GM18867 (cell line): ENCODE results near the gene TRPM2.

Source experiments
- ATAC-seq: cut with Tn5 transposase; IDR thresholded peaks from one replicate; pipeline ENCODE4 v1.9.1; 2021; ENCODE audit warnings: mild to moderate bottlenecking, moderate library complexity; ENCODE audit not compliant: unreplicated experiment

TRPM2 gene

DNA sequence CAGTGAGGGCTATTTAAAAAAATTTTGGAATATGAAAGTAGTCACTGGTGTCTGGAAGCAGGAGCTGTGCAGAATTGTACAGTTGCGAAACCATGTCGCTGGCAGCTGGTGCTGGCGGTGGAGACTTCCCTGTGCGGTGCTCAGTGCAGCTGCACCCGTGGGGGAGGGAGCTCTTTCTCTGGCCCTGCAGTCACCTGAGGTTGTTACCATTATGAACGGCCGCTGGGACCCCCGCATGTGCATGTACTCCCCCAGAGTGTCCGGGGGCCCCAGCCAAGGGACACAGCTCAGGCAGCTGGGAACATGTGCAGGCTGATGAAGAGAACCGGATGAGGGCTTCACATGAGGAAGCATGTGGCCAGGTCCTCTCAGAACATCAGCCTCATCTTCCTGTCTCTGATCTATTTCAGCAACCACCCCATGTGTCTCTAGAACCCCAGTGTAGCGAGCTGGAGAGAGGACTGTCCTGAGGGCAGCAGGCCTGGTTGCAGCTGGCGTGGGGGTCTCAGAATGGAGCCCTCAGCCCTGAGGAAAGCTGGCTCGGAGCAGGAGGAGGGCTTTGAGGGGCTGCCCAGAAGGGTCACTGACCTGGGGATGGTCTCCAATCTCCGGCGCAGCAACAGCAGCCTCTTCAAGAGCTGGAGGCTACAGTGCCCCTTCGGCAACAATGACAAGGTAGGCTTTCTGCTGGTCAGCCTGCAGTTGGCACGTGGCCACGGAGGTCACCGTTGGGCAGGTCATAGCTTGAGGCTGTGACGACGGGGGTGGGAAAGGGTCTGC lies at the start of gene TRPM2:
TSS of gene TRPM2 (plus strand) at position 431 of the 780 bp plus-strand sequence. CDS start at position 511, 80 bp downstream.
- no peak for ATAC-seq

DNA sequence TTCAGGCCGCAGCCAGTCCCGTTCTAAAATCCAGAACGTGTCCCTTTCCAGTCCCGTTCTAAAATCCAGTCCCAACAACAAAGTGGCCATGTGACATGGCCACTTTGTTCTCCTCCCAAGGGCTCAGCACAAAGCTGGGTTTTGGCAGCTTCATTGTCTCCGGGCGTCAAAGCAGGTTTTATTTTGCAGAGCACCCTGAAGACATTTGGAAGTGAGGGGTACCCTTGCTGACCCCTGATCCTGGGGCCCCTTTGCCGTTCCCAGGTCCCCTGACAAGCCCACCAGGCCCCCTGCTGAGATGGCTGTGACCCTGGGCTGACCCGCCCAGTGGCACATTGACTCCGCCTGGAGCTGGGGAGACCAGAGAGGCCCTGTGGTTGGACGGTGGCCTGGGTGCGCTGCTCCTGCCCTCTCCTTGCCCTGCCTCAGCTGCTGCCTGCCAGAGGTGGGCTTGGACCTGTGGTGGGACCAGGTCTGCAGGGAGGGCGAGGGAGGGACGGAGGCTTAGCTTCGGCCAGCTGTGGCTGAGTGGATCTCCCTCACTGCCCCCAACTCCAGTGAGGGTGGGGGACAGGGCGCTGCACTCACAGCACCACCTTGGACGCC lies 49.3 kb upstream of the TRPM2 start:
- ATAC-seq: no peak

DNA sequence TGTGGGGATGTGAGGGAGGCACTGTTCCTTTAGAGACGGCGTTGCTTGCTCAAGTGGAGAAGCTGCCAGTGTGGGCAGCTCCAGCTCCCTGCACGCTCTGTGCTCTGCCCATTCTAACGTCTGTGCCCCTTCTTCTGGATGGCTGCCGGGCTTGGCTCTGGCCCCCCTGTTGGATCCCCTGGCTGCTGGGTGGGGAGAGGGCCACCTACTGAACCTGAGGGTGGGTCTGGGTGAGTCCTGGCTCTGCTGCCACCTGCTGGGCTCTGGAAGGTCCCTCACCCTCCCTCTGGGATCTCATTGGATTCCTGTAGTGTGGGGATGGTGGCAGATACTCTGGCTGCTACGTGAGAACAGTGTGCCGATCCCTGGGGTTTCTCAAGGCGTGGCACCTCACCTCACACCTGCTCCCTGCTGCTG lies 48.5 kb upstream of the TRPM2 start:
- no peak for ATAC-seq

- ATAC-seq: no peak
Observed at GRCh38 chr21:44305691-44306090, 47.7 kb upstream of the TRPM2 start.

DNA sequence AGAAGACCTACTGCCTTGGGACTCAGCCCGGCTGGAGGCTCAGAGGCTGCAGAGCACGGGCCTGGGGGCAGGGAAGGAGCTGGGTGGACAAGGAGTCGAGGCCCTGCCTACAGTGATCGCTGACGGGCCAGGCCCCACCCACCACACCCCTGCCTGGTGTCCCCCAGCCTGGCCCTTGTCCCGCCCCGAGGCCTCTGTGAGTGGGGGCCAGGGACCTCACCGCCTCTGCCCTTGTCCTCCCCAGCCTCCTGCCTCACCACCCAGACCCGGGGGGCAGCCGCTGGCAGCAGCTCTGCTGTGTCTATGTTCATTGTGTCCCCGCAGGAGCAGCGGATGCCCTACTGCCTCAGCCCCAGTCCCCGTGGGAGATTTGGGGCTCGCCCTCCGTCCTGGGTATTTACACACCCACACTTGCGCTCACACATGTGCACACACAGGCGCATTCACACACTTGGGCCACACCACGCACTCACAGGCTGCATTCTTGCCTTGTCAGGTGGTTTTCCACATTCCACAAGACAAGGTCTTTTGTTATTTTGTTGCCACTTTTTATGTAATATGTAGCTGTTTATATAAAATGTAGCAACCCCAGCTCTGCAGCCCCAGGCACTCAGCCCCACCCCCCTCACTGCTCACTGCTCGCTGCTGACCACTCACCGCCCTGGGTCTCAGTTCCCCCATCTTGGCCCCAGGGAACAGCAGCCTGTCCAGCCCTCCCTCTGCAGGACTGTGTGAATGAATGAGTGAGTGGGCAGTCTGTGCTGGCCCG lies 46.3 kb upstream of the TRPM2 start:
- ATAC-seq: no peak

GRCh38 chr21:44310628-44311507 lies 42.6 kb upstream of the TRPM2 start:
- ATAC-seq: no peak

DNA sequence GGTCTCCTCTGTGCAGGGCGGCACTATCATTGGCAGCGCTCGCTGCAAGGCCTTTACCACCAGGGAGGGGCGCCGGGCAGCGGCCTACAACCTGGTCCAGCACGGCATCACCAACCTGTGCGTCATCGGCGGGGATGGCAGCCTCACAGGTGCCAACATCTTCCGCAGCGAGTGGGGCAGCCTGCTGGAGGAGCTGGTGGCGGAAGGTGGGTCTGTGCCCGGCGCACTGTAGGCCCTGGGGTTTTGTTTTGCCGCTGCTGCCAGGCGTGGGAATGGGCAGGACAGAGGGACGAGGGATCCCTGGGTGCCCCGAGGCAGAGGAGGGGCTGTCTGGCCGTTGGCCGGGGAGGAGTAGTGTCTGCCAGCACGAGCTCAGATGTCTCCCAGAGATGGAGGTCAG lies 41.3 kb upstream of the TRPM2 start:
- no peak for ATAC-seq

GRCh38 chr21:44312716-44313115 lies 40.7 kb upstream of the TRPM2 start:
- no peak for ATAC-seq

DNA sequence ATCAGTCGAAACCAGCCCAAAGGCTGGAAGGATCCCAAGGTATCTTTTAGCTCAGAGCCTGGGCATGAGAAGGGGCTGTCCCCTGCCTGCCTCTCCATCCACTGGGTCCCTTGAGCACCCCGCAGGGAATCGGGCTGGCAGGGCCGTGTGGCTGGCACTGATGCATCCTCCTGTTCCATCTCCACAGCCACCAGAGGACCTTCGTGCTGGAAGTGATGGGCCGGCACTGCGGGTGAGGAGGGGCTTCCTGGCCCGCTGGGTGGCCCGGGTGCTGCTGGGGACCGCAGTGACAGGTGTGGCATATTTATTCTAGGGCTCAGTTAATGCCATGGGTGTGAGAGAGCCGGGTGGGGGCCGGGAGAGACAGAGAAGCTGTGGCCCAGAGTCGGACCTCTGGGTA lies 40.0 kb upstream of the TRPM2 start:
- no peak for ATAC-seq

DNA sequence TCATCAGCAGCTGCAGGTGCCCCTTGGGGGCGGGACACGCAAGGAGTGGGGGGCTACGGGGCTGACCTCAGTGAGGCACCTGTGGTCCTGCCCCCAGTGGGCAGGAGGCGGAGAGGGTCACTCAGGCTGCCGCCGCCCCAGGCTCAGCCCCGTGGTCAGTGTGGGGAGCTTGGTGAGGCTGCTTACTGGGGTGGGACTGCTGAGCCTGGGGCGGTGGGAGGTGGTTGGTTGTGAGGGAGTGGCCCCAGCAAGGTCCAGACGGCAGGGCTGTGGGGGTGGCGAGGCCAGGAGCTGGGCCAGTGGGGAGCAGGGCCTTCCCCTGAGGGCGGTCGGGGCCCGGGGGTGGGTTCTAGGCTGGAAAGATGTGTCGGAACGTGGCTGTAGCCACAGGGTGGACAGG lies 39.3 kb upstream of the TRPM2 start:
- ATAC-seq: no peak

DNA sequence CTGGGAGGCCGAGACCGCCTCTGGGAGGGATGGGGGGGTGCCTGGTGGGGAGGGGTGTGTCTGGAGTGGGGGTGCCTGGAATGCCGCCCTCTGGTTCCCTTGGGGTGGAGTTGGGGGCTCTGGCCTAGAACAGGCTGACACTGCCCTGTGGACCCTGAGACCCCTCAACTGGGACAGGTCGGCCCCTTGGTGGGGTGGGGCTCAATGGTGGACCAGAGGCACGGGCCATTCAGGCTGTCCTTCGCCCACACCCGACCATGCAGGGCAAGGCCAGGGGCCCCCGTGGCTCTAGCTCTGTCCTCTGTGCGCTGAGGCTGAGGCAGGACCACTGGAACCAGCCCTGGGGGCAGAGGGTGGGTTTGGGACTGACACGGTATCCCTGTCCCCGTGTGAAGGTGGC lies 38.9 kb upstream of the TRPM2 start:
- ATAC-seq: no peak

- ATAC-seq: no peak
Observed at GRCh38 chr21:44315691-44316203, 37.7 kb upstream of the TRPM2 start.

DNA sequence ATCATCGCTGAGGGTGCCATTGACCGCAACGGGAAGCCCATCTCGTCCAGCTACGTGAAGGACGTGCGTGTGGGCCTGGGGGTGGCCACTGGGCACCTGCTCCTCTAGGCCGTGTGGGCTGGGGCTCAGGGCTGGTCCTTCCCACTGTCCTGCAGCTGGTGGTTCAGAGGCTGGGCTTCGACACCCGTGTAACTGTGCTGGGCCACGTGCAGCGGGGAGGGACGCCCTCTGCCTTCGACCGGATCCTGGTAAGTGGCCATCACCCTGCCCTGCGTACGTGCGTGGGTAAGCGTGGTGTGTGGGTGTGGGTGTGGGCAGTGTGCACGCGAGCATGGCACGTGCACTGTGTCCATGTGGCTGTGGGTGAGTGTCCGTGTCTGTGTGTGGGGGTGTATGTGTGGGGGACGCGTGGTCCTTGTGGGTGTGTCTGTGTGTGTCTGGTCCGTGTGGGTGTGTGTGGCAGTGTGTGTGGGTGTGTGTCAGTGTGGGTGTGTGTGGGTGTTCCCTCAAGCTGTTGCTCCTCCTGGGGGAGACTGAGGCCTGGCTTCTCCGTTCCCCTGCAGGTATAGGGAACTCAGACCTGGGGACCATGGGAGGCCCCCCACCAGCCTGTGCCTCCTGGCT lies 37.0 kb upstream of the TRPM2 start:
- no peak for ATAC-seq

DNA sequence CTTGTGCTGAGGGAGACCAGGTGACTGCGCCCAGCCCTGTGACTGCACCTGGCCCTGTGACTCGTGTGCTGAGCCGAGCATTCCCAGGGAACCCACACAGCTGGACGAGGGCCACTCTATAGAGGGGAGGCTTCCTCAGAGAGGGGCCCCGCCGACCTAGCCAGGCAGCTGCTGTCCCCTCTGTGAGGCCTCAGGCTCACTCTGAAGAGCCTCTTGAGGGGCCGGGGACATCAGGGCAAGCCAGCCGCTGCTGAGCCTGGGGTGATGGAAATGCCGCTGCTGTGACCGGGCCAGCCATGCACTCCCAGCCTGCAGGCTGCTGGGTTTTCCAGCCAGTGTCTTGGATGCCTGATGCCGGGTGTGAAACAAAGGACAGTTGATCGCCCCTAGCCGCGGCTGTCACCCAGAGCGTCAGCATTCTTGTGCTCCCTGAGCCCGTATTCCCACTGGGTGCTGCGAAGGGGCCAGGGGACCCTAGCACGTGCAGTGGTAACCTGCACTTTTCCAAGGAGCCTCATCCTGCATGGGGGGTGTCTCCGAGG lies 36.1 kb upstream of the TRPM2 start:
- ATAC-seq: no peak

DNA sequence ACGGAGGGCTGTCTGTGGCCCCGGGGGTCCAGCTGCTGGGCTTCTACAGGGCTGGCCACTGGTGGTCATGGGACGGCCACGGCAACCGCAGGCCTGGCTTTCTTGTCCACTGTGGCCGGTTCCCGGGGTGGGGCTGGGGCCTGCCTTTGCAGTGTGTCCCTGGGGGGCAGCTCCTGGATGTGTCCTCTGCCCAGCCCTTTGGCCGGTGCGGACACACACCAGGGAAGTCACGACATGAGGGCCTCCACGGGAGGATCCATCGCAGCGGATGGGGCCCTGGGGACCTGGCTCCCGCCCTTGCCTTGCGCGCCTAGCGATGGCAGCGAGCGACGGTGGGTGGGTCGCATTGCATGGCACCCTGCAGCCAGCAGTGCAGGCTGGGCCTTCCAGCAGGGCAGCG lies 35.5 kb upstream of the TRPM2 start:
- ATAC-seq: no peak

DNA sequence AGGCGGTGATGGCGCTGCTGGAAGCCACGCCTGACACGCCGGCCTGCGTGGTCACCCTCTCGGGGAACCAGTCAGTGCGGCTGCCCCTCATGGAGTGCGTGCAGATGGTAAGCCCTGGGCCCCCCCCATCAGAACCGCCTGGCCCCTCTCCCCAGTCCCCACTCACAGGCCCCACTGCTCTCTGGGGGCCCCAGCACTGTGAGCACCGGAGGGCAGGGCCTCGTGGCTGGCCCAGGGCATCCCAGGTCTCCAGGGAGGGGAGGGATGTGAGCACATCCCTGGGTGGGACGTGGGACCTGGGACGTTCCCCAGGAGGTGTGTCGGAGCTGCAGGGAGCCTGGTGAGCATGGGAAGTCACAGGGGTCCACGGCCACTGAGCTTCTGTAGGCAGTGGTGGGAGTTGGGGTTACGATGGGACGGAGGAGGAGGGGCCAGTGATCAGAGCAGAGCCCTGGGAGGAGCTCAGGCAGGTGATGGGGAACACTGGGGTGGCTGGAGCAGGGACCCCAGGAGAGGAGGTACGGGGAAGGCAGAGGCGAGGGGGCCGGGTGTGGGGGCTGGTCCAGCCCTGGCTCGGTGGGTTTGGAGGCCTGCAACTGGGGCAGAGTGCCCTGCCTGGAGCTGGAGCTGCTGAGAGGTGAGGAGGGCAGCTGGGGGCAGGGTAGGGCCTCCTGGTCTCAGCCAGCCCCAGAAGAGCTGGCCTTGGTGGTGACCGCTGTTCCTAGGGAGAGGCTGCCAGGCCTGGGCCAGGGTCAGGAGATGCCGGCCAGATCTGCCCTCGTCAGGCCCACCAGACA lies 34.7 kb upstream of the TRPM2 start:
- ATAC-seq: no peak

- no peak for ATAC-seq
Observed at GRCh38 chr21:44319407-44320065, 33.9 kb upstream of the TRPM2 start.

- ATAC-seq: no peak
Observed at GRCh38 chr21:44320847-44321246, 32.6 kb upstream of the TRPM2 start.
